Fibroblast of lung (primary cell): ENCODE results near the gene TNFSF18. TPM values are rescaled to one million over a fixed set of nuclear protein-coding genes. Genes with fewer than 3 reads are reported as not detected.

Experiments used
- DNase-seq, 2 donors: peaks; one replicate each; pipeline versions ENCODE4 v3.0.0 to v3.0.0-alpha.2; 2010; ENCODE audit warnings: low read depth in 2 of 2
- H2AFZ ChIP-seq: 2 replicates; pipeline ENCODE4 v1.5.1; 2012; ENCODE audit warnings: low read length, control low read depth, inconsistent platforms
- H3K27ac ChIP-seq: 2 replicates; pipeline ENCODE4 v1.5.1; 2011; ENCODE audit warnings: low read length, control low read depth; ENCODE audit not compliant: insufficient read depth
- H3K27me3 ChIP-seq: 2 replicates; pipeline ENCODE4 v1.5.1; 2011; ENCODE audit warnings: mild to moderate bottlenecking, low read length; ENCODE audit not compliant: control insufficient read depth, insufficient read depth
- H3K36me3 ChIP-seq: 2 replicates; pipeline ENCODE4 v1.5.1; 2011; ENCODE audit warnings: low read length; ENCODE audit not compliant: control insufficient read depth, insufficient read depth
- H3K4me1 ChIP-seq: 2 replicates; pipeline ENCODE4 v1.5.1; 2011; ENCODE audit warnings: low read length; ENCODE audit not compliant: control insufficient read depth, insufficient read depth; ENCODE audit errors: extremely low read depth
- H3K4me2 ChIP-seq: 2 replicates; pipeline ENCODE4 v1.5.1; 2011; ENCODE audit warnings: low read length, control low read depth; ENCODE audit not compliant: insufficient read depth; ENCODE audit errors: extremely low read depth
- H3K4me3 ChIP-seq, 4 experiments: fragments of 200-600 bp in 1 of 4; sonication (generic) in 1 of 4; replicated peaks in 1 of 4; 2 replicates each; pipeline ENCODE4 v1.5.1; 2011 to 2016; ENCODE audit warnings: low read length in 4 of 4, low read depth in 3 of 4, mild to moderate bottlenecking in 3 of 4, control low read depth in 2 of 4, inconsistent platforms in 1 of 4, mixed read lengths in 1 of 4; ENCODE audit not compliant: insufficient read depth in 1 of 4; ENCODE audit errors: control extremely low read depth in 1 of 4
- H3K79me2 ChIP-seq: 2 replicates; pipeline ENCODE4 v1.5.1; 2012; ENCODE audit warnings: mild to moderate bottlenecking, low read length, inconsistent platforms; ENCODE audit not compliant: control insufficient read depth, insufficient read depth
- H3K9ac ChIP-seq: 2 replicates; pipeline ENCODE4 v1.5.1; 2011; ENCODE audit warnings: mild to moderate bottlenecking, low read length, control low read depth; ENCODE audit not compliant: insufficient read depth
- H3K9me3 ChIP-seq: 2 replicates; pipeline ENCODE4 v1.5.1; 2012; ENCODE audit warnings: low read depth, low read length; ENCODE audit not compliant: control insufficient read depth, insufficient read depth
- H4K20me1 ChIP-seq: 2 replicates; pipeline ENCODE4 v1.5.1; 2011; ENCODE audit warnings: low read length; ENCODE audit not compliant: control insufficient read depth, insufficient read depth; ENCODE audit errors: extremely low read depth
- EZH2 ChIP-seq: IDR thresholded peaks from 2 replicates; pipeline ENCODE4 v1.5.1; 2012; ENCODE audit warnings: low read length, control low read depth, mild to moderate bottlenecking; ENCODE audit errors: missing control alignments
- polyA plus RNA-seq, 2 donors: library from polyadenylated mRNA; depleted of rRNA in 1 of 2; stranded (reverse) in 1 of 2; unstranded in 1 of 2; fragments of >200 nt; gene quantifications; 2 replicates each; pipeline ENCODE4 v1.2.1, GENCODE V29; 2011 to 2012; ENCODE audit warnings: missing spikeins in 1 of 2
- total RNA-seq: library from RNA; depleted of rRNA; stranded (reverse); fragments of >200 nt; gene quantifications from 2 replicates; pipeline ENCODE4 v1.2.1, GENCODE V29; 2014
- TF ChIP-seq, protein P1 (sequence below), 2 donors: IDR thresholded peaks in 1 of 2; conservative IDR thresholded peaks in 1 of 2; 1 replicate in 1 of 2; 2 replicates in 1 of 2; pipeline ENCODE4 v1.5.1; 2011 to 2012; ENCODE audit warnings: low read length in 2 of 2, control low read depth in 1 of 2, inconsistent platforms in 1 of 2, low read depth in 1 of 2, mild to moderate bottlenecking in 1 of 2

TNFSF18 gene
- total and polyA plus RNA-seq, 2 donors (not counting 1 experiment from before 2014, with no cell fraction given) = 0.33 to 5.5 TPM

DNA sequence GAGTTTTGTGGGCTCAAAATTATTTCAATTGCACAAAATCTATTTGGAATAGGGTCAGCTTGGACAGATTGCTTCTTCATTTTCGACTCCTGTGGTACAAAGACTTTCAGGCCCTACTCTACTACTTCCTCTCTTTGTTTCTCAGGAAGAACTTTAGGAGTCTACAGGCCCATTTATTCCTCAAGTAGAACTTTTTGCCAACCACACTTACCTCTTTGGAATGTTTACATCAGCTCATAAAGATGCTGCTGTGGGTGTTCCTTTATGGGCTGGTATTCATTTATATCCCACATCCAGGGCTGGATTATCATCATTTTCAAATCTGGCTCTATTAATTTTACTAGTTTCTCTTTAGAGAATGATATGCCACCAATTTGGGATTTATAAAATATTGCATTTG, 46.3 kb upstream of the TNFSF18 start:
- H3K79me2 ChIP-seq = no peaks in the 10 kb centered on the region
- H3K9ac ChIP-seq = no peak overlapping the region
- no peaks in the 10 kb centered on the region for H3K36me3 ChIP-seq
- H3K9me3 ChIP-seq = no peaks in the 10 kb centered on the region
- no peak overlapping the region for H3K27ac ChIP-seq
- TF ChIP-seq EZH2 = no peak
- TF ChIP-seq, protein P1, sequence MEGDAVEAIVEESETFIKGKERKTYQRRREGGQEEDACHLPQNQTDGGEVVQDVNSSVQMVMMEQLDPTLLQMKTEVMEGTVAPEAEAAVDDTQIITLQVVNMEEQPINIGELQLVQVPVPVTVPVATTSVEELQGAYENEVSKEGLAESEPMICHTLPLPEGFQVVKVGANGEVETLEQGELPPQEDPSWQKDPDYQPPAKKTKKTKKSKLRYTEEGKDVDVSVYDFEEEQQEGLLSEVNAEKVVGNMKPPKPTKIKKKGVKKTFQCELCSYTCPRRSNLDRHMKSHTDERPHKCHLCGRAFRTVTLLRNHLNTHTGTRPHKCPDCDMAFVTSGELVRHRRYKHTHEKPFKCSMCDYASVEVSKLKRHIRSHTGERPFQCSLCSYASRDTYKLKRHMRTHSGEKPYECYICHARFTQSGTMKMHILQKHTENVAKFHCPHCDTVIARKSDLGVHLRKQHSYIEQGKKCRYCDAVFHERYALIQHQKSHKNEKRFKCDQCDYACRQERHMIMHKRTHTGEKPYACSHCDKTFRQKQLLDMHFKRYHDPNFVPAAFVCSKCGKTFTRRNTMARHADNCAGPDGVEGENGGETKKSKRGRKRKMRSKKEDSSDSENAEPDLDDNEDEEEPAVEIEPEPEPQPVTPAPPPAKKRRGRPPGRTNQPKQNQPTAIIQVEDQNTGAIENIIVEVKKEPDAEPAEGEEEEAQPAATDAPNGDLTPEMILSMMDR (conservative IDR thresholded peaks at IDR 0.05 in 1 of 2, IDR thresholded peaks at IDR 0.05 in 1 of 2; ENCODE audit: low read depth in 1 of 2, low read length in 2 of 2) = no peak
- H3K4me2 ChIP-seq = no peak overlapping the region
- DNase-seq = peak in 1 of 2 donors; percentile 67
- H2AFZ ChIP-seq = no peak overlapping the region
- no peaks in the 10 kb centered on the region for H4K20me1 ChIP-seq
- H3K4me3 ChIP-seq = no peak overlapping the region
- H3K27me3 ChIP-seq = no peaks in the 10 kb centered on the region
- peaks cover 3% of the 10 kb centered on the region for H3K4me1 ChIP-seq

- no peak overlapping the region for H3K4me3 ChIP-seq
- H3K9me3 ChIP-seq = no peaks in the 10 kb centered on the region
- H3K4me1 ChIP-seq = peaks cover 3% of the 10 kb centered on the region
- TF ChIP-seq, protein P1 (conservative IDR thresholded peaks at IDR 0.05 in 1 of 2, IDR thresholded peaks at IDR 0.05 in 1 of 2; ENCODE audit: low read depth in 1 of 2, low read length in 2 of 2) = no peak
- no peak for TF ChIP-seq EZH2
- no peak overlapping the region for H3K27ac ChIP-seq
- no peaks in the 10 kb centered on the region for H3K79me2 ChIP-seq
- H3K36me3 ChIP-seq = no peaks in the 10 kb centered on the region
- peak; percentile 77 to 94 for DNase-seq
- H4K20me1 ChIP-seq = no peaks in the 10 kb centered on the region
- H3K27me3 ChIP-seq = no peaks in the 10 kb centered on the region
- no peak overlapping the region for H3K9ac ChIP-seq
- H3K4me2 ChIP-seq = peak overlapping the region; percentile 5
- no peak overlapping the region for H2AFZ ChIP-seq
These were observed 44.9 kb upstream of the TNFSF18 start for GRCh38 chr1:173095632-173096031.

DNA sequence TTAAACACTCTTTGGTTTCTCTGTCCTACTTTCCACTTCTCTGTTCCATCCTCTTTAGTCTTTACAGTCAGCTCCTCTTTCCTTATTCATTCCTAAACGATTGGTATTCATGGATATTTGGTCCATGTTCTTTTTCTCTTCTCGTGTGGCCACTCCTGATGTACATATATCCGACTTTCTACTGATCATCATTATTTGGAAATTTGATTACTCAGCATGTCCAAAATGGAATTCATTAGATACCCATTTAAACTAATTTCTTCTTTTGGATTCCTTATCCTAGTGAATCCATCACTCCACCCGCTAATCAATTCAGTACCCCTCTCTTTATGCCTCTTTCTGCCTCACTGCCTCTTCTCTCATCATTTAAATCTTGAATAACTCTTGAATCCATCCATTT, 43.8 kb upstream of the TNFSF18 start:
- Histone ChIP-seq H3K27ac (no peak overlapping the region), H3K4me1 (peaks cover 3% of the 10 kb centered on the region), H3K9me3 (no peaks in the 10 kb centered on the region), H3K9ac (no peak overlapping the region), H4K20me1 (no peaks in the 10 kb centered on the region), H3K36me3 (no peaks in the 10 kb centered on the region), H3K27me3 (no peaks in the 10 kb centered on the region), H3K79me2 (no peaks in the 10 kb centered on the region), H3K4me2 (no peak overlapping the region), H3K4me3 (no peak overlapping the region), H2AFZ (no peak overlapping the region)
- DNase-seq = no peak
- no peak for TF ChIP-seq EZH2
- TF ChIP-seq, protein P1 (conservative IDR thresholded peaks at IDR 0.05 in 1 of 2, IDR thresholded peaks at IDR 0.05 in 1 of 2; ENCODE audit: low read depth in 1 of 2, low read length in 2 of 2) = no peak
